Esophagus muscularis mucosa (tissue), 4 donors: ENCODE data around the gene SLC33A1.

Source experiments
- CTCF ChIP-seq, 3 experiments: fragments of 200-600 bp in 2 of 3; fragments of 450-650 bp in 1 of 3; sonication (generic) in 2 of 3; IDR thresholded peaks; one replicate each; pipeline ENCODE4 v1.5.1; 2017 to 2019; ENCODE audit warnings: antibody characterized with exemption in 3 of 3, mild to moderate bottlenecking in 2 of 3, moderate library complexity in 1 of 3
- EP300 ChIP-seq: sonication (generic); formaldehyde crosslinking; IDR thresholded peaks from one replicate; pipeline ENCODE4 v1.6.1; 2017; ENCODE audit warnings: antibody characterized with exemption
- POLR2A ChIP-seq: fragments of 450-650 bp; IDR thresholded peaks from one replicate; pipeline ENCODE4 v1.6.1; 2017; ENCODE audit warnings: antibody characterized with exemption, moderate library complexity, mild to moderate bottlenecking, low read depth
- POLR2AphosphoS5 ChIP-seq, 2 donors: sonication (generic); formaldehyde crosslinking; IDR thresholded peaks; one replicate each; pipeline ENCODE4 v1.6.1; 2017; ENCODE audit warnings: antibody characterized with exemption in 2 of 2

DNA sequence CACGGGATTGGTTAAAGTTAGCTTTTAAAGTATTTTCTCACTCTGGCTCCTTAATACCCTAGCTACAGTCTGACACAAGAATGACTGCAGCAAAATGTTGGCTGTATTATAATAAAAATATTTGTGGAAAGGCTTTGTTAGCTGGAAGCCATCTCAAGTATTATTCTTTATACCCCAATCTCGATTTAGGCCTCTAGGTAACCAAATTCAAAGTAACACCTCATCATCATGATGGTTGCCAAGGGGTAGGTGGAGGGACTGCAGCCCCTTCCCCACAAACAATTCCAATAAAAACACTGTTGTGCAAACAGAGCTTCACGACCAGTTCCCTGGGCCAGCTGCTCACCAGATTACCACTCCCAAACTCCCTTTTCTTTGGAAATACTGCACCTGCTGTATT lies 15.5 kb upstream of the SLC33A1 start:
- no peak for TF ChIP-seq CTCF (IDR thresholded peaks at IDR 0.05)
- no peak for TF ChIP-seq EP300
- no peak for TF ChIP-seq POLR2A
- no peak for TF ChIP-seq POLR2AphosphoS5 (IDR thresholded peaks at IDR 0.05)
